NK-92 (cell line): ENCODE results near the gene KBTBD3.

Source experiments
- DNase-seq: peaks from one replicate; lab custom pipeline; 2025; ENCODE audit not compliant: unreplicated experiment; lab: John Stamatoyannopoulos, UW

KBTBD3 gene, protein sequence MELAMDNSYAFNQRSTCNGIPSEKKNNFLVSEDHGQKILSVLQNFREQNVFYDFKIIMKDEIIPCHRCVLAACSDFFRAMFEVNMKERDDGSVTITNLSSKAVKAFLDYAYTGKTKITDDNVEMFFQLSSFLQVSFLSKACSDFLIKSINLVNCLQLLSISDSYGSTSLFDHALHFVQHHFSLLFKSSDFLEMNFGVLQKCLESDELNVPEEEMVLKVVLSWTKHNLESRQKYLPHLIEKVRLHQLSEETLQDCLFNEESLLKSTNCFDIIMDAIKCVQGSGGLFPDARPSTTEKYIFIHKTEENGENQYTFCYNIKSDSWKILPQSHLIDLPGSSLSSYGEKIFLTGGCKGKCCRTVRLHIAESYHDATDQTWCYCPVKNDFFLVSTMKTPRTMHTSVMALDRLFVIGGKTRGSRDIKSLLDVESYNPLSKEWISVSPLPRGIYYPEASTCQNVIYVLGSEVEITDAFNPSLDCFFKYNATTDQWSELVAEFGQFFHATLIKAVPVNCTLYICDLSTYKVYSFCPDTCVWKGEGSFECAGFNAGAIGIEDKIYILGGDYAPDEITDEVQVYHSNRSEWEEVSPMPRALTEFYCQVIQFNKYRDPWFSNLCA

DNA sequence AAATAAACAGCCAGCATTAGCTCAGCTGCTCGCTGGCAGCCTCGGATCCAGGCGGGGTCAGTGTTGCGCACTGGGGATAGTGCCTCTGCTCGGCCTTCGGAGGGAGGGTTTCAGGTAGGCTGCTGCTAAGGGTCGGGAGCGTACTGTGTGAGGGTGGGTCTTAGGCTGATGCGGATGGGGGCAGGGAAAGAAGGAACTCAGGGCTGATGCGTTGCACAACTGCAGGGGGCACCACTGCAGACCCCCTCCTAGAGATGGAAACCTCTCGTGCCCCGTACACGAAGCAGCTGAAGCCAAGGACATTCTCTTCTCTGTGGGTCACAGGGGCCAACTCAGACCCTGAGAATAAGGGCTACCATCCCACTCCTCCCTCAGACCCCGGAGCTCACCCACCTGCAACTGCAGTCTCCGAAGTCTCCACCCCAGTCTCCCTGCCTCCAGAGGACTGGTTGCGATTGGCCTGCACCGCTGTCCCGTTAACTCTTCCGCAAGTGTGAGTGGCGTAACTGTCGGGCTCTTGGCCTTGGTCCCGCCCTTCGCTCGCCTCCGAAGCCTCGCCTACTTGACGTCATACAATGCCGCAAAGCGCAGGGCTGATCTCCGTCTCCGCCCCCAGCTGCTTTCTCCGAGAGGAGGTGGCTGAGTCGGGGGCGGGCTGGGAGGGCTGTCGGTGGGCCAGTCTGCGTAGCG lies at the start of gene KBTBD3:
KBTBD3 (minus strand) TSS at position 429 of the 690 bp plus-strand sequence. CDS start 18,250 bp downstream, outside the sequence.
- peak; percentile 94 for DNase-seq

GRCh38 chr11:106121570-106122320 lies 44.6 kb upstream of the KBTBD3 start:
- DNase-seq = no peak

- no peak for DNase-seq
Observed at GRCh38 chr11:106105986-106106385, 28.8 kb upstream of the KBTBD3 start.

GRCh38 chr11:106101819-106102218 lies 24.7 kb upstream of the KBTBD3 start:
- no peak for DNase-seq

- no peak for DNase-seq
Observed at GRCh38 chr11:106101370-106101769, 24.2 kb upstream of the KBTBD3 start.

DNA sequence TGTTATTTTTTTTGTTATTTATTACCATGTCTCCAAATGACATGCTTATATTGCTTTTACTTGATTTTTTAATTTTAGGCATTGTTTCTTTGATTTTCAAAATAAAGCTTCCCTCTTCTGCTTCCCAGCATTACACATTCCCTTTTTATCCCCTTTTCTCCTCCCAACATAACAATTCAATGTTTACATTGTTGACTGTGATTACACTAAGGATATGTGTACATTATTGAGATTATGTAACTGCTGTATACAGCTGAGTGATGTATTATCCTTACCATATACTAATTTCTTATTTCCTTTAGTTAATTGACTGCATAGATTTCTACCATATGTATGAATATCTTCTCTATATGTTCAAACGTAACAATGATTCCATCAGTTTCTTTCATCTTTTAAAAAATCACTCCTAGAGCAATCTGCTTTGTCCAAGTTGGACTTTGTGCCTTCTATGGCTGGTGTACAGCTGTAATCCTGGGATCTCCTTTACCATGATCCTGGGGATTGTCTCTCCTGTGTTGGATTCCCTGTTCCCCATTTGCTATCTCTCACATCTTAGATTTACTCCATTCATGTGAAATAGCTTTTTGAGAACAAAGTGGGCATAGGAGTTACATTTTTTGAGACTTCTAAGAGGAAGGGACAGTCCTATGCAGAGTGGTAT lies 21.9 kb upstream of the KBTBD3 start:
- no peak for DNase-seq

DNA sequence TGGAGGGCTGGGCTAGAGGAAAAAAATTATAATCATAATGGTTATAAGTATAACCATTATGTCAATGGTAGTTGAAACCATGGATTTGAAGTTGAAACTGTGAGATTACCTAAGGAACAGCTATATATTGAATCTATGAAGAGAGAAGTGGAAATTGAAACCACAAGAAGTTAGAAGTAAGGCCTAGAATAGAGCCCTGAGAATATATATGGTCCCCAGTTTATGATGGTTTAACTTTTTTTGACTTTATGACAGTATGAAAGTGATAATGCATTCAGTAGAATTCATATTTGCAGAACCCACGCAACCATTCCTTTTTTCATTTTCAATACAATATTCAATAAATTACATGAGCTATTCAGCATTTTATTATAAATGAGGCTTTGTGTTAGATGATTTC lies 15.3 kb upstream of the KBTBD3 start:
- DNase-seq = no peak

DNA sequence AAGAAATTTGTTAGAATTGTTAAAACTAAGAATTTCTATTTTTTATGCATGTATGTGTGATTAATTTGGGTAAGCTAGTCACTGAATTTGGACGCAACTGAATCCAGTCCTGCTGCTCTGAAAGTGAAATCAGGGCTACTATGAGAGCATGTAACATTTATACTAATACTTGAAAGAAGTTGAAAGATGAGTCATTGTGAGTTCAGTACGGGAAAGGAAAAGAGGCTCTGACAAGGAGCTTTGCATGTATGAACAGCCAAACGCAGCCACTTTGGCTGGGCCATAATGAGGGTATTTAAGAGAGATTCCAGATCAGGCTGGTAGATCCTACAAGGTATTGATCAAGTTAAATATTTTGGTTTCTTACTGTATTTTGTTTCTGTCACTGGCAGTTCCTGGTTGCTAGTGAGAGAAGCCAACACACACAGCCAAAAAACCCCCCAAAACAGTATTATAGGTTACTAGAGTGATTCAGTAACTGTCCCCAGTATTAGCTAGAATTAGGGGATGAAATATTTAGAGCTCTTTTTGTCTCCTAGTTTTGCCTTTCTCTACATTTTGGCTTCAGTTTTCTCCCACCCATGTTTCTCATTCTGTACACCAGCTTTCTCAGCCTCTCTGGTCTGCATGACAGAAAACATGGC lies 14.5 kb upstream of the KBTBD3 start:
- DNase-seq = no peak

- no peak for DNase-seq
Observed at GRCh38 chr11:106088896-106089295, 11.7 kb upstream of the KBTBD3 start.

- no peak for DNase-seq
Observed at GRCh38 chr11:106087815-106088435, 10.8 kb upstream of the KBTBD3 start.

DNA sequence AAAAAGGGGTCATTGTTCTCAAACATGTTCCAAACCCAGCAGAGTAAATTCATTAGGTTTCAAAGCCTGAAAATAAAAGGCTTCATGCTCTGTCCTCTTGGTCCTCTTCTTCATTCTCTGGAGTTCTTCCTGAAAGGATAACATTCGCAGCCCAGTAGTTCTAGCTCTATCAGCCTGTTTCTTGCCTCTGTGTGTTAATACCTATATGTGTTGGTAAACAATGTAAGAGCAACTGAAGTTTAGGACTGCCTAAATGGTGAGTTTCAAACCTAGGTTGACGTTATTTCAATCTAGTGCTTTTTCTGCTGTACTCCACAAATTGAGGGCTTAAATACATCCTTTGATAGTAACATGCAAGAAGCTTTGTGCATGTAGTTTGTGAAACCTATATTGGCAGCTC lies 9.7 kb upstream of the KBTBD3 start:
- DNase-seq = no peak

DNA sequence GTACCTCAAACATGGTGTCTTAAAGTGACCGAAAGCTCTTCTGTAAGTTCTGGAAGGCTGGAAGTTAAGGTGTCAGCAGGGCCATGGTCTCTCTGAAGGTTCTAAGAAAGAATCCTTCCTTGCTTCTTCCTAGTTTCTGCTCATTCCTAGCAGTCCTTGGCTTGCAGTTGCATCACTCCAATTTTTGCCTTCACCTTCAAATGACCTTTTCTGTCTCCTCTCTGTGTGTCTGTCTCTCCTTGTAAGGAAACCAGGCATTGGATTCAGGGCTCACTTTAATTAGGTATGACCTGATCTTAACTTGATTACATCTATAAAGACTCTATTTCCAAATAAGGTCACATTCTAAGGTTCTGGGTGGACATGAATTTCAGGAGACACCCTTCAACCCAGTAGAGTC lies 9.0 kb upstream of the KBTBD3 start:
- no peak for DNase-seq

DNA sequence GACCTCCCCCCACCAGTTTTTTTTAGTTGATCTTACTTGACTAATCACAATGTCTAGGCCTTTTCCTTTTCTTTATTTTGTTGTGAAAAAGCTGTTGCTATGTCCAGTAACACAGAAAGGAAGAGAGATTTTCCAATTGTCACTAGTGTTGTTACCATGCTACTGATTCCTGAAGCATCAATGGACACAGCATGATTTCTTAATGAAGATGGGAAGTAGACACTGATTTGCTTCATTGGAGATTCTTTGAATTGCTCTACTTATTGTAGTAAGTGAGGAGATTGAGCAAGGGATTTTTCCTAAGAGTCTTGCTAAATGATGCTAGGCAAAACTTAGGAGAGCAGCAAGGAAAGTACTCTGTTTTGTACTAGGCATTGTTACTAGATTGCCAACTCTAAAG lies 4.9 kb upstream of the KBTBD3 start:
- no peak for DNase-seq

GRCh38 chr11:106077609-106078455 lies 685 bp upstream of the KBTBD3 start, which contains the start of gene AASDHPPT:
Gene AASDHPPT, plus strand, starts transcription at chr11:106077662. Its CDS starts 49 bp downstream, at chr11:106077711.
- DNase-seq = no peak

- DNase-seq = no peak
Observed at GRCh38 chr11:106076171-106076918, 802 bp downstream of the KBTBD3 start.

DNA sequence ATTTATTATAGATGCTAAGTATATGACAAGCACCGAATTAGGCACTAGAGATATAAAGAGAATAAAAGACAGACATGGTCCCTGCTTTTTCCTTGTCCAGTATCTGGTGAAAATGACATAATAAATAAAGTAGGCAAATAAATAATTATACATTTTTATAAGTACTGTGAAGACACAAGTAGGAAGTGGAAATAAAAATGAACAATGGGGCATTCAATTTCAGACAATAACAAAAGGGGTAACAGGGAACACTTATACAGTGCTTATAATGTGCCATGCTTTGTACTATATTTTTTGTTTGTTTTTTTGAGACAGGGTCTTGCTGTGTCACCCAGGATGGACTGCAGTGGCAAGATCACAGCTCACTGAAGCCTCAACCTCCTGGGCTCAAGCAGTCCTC lies 4.3 kb downstream of the KBTBD3 start:
- DNase-seq = no peak

DNA sequence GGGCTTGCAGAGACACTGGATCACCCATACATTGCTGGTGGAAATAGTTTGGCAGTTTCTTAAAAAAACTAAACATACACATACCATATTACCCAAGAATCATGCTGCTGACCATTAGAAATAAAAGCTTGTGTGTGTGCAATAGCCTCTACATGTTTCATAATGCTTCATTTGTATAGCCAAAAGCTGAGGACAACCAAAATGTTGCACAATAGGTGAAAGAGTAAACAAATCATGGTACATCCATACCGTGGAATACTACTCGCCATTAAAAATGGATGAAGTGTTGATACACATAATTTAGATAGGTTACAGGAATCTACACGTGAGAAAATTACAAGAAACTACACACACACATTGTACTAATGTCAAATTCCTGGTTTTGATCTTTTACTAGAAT lies 6.5 kb downstream of the KBTBD3 start:
- no peak for DNase-seq

DNA sequence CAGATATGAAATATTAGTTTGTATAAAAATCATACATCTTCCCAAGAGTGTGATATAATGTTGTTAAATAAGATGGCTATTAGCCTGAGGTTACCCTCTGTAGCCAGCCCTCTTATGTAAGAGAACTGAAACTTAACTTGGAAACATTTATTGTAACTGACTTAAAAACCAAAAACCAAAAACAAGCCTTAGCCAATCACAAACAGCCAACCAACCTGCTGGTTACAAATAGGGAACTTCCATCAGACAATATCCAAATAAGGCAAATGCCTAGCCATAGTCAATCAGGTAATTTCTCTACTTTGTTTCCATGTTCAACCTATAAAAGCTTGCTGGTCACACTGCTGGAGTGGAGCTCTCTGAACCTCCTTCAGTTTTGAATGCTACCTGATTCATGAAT lies 14.1 kb downstream of the KBTBD3 start:
- no peak for DNase-seq
